Measurements from ENCODE around the gene LMNB1. TPM values are rescaled to one million over a fixed set of nuclear protein-coding genes. Genes with fewer than 3 reads are reported as not detected.

Gene LMNB1
- total and polyA plus RNA-seq, 4 donors = 5.1 to 40.3 (median 21.8) TPM

- WGBS, 2 donors = 94 to 97% methylated on average over 5 of the region's 5 CpGs
- TF ChIP-seq, protein P1, sequence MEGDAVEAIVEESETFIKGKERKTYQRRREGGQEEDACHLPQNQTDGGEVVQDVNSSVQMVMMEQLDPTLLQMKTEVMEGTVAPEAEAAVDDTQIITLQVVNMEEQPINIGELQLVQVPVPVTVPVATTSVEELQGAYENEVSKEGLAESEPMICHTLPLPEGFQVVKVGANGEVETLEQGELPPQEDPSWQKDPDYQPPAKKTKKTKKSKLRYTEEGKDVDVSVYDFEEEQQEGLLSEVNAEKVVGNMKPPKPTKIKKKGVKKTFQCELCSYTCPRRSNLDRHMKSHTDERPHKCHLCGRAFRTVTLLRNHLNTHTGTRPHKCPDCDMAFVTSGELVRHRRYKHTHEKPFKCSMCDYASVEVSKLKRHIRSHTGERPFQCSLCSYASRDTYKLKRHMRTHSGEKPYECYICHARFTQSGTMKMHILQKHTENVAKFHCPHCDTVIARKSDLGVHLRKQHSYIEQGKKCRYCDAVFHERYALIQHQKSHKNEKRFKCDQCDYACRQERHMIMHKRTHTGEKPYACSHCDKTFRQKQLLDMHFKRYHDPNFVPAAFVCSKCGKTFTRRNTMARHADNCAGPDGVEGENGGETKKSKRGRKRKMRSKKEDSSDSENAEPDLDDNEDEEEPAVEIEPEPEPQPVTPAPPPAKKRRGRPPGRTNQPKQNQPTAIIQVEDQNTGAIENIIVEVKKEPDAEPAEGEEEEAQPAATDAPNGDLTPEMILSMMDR (IDR thresholded peaks at IDR 0.05; ENCODE audit: control extremely low read depth, extremely low read depth) = no peak
- peaks cover 0 to 16% (median 2%) of the 10 kb centered on the region in 5 donors for H3K4me1 ChIP-seq (ENCODE audit: control insufficient read depth in 5 of 5, insufficient read depth in 5 of 5, low read length in 5 of 5)
- H3K4me3 ChIP-seq = no peak overlapping the region
- H3K9me3 ChIP-seq (ENCODE audit: control insufficient read depth in 4 of 4, insufficient read depth in 3 of 4, low read length in 3 of 4) = no peaks in the 10 kb centered on the region
- no peak overlapping the region for H3K27ac ChIP-seq (ENCODE audit: low read depth in 1 of 2, low read length in 1 of 2)
- DNase-seq = no peak
- H3K36me3 ChIP-seq (ENCODE audit: control insufficient read depth in 4 of 4, insufficient read depth in 4 of 4, low read length in 4 of 4) = peaks cover 0 to 4% (median 0%) of the 10 kb centered on the region in 4 donors
- no peak overlapping the region for H3K9ac ChIP-seq (ENCODE audit: insufficient read depth in 1 of 2, low read length in 2 of 2)
- peaks cover 0 to 12% (median 0%) of the 10 kb centered on the region in 3 donors for H3K27me3 ChIP-seq (ENCODE audit: control insufficient read depth in 3 of 3, insufficient read depth in 3 of 3, low read length in 2 of 3)
- no peak for ATAC-seq (ENCODE audit: insufficient read depth, low FRiP score)
These were observed 105.1 kb downstream of the LMNB1 start for GRCh38 chr5:126881821-126882600.

- Histone ChIP-seq H3K27me3 (ENCODE audit: control insufficient read depth in 3 of 3, insufficient read depth in 3 of 3, low read length in 2 of 3) (peaks cover 0 to 2% (median 0%) of the 10 kb centered on the region in 3 donors), H3K36me3 (ENCODE audit: control insufficient read depth in 4 of 4, insufficient read depth in 4 of 4, low read length in 4 of 4) (no peaks in the 10 kb centered on the region), H3K4me3 (no peak overlapping the region), H3K9ac (ENCODE audit: insufficient read depth in 1 of 2, low read length in 2 of 2) (no peak overlapping the region), H3K9me3 (ENCODE audit: control insufficient read depth in 4 of 4, insufficient read depth in 3 of 4, low read length in 3 of 4) (no peaks in the 10 kb centered on the region), H3K4me1 (ENCODE audit: control insufficient read depth in 5 of 5, insufficient read depth in 5 of 5, low read length in 5 of 5) (peaks cover 0 to 16% (median 0%) of the 10 kb centered on the region in 5 donors), H3K27ac (ENCODE audit: low read depth in 1 of 2, low read length in 1 of 2) (peak overlapping the region in 1 of 2 donors; percentile 70)
- WGBS, 2 donors = 81 to 90% methylated on average over 2 of the region's 2 CpGs
- no peak for DNase-seq
- ATAC-seq (ENCODE audit: insufficient read depth, low FRiP score) = no peak
- TF ChIP-seq, protein P1 (IDR thresholded peaks at IDR 0.05; ENCODE audit: control extremely low read depth, extremely low read depth) = no peak
These were observed 106.8 kb downstream of the LMNB1 start for GRCh38 chr5:126883564-126884245.

DNA sequence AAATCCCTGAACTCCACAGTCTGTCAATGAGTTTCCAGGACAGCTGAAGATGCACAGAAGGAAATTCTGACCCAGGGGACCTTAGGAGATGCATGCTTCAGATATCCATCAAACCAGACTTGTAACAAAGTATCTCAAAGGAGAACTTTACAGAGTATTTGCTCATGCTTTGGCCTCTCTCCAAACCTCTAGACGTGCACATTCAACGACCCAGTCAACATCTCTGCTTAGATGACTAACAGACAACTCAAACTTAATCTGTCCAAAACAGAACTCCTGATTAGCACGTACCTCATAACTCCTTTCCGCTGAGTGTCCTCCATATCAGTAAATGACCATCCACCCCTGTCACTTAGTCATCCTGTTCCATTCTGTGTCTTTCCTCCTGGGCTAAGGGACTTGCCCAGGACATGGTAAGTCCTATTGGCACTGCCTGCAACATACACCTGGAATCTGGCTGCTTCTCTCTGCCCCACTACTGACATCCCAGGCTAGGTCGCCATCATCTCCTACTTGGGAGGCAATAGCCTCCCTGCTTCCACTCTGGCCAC is 107.4 kb downstream of the LMNB1 start:
- no peaks in the 10 kb centered on the region for H3K36me3 ChIP-seq (ENCODE audit: control insufficient read depth in 4 of 4, insufficient read depth in 4 of 4, low read length in 4 of 4)
- H3K4me3 ChIP-seq = no peak overlapping the region
- WGBS, 2 donors = 60 to 61% methylated on average over 5 of the region's 5 CpGs
- ATAC-seq (ENCODE audit: insufficient read depth, low FRiP score) (peak; percentile 56), DNase-seq (peak in 1 of 3 donors; percentile 29)
- H3K27ac ChIP-seq (ENCODE audit: low read depth in 1 of 2, low read length in 1 of 2) = peak overlapping the region in 1 of 2 donors; percentile 72
- no peaks in the 10 kb centered on the region for H3K27me3 ChIP-seq (ENCODE audit: control insufficient read depth in 3 of 3, insufficient read depth in 3 of 3, low read length in 2 of 3)
- peaks cover 0 to 13% (median 0%) of the 10 kb centered on the region in 5 donors for H3K4me1 ChIP-seq (ENCODE audit: control insufficient read depth in 5 of 5, insufficient read depth in 5 of 5, low read length in 5 of 5)
- TF ChIP-seq, protein P1 (IDR thresholded peaks at IDR 0.05; ENCODE audit: control extremely low read depth, extremely low read depth) = no peak
- H3K9me3 ChIP-seq (ENCODE audit: control insufficient read depth in 4 of 4, insufficient read depth in 3 of 4, low read length in 3 of 4) = no peaks in the 10 kb centered on the region
- H3K9ac ChIP-seq (ENCODE audit: insufficient read depth in 1 of 2, low read length in 2 of 2) = no peak overlapping the region

Small RNAs within 50 kb of the gene (small RNA-seq; reads per million reads assigned to genes)
- gene RNU6-752P (ENCODE audit: low replicate concordance) = not detected

Other genes starting within 250 kb of the LMNB1 start
- gene ALDH7A1, start 181.9 kb upstream of the LMNB1 start, total RNA-seq = 10 to 100 TPM; 40.7 to 66.0 TPM
- gene ALDH7A1, start 181.9 kb upstream of the LMNB1 start, polyA plus RNA-seq = 10 to 100 TPM; 17.4 to 35.5 TPM
- 10 to 100 TPM; 20.1 to 57.3 TPM for gene PHAX, start 176.2 kb upstream of the LMNB1 start, total RNA-seq
- 10 to 100 TPM; 12.8 to 15.8 TPM for gene PHAX, start 176.2 kb upstream of the LMNB1 start, polyA plus RNA-seq

Measured in lung (tissue), 13 donors.